RWPE1 (cell line): ENCODE data around the gene CALHM6.
A peak's percentile ranks its signal among the peaks of the same experiment; 100 is the strongest.

ENCODE experiments used
- CTCF ChIA-PET: fragments of 350-600 bp; sonication (Branson Sonifier 250); formaldehyde crosslinking; extraction: SDS; loops from one replicate; lab custom pipeline; 2021; lab: Yijun Ruan, JAX
- POLR2A ChIA-PET: fragments of 400-600 bp; formaldehyde crosslinking; extraction: SDS; loops from one replicate; lab custom pipeline; 2020; ENCODE audit warnings: antibody characterized with exemption; ENCODE audit not compliant: low non-redundant PET; lab: Yijun Ruan, JAX
- DNase-seq: peaks from one replicate; pipeline ENCODE4 v3.0.0; 2012; ENCODE audit warnings: low spot score
- H3K27ac ChIP-seq: fragments of 450-650 bp; 2 replicates; pipeline ENCODE4 v1.5.1; 2017
- CTCF ChIP-seq: fragments of 450-650 bp; conservative IDR thresholded peaks from 2 replicates; pipeline ENCODE4 v1.5.1; 2017; ENCODE audit warnings: low read depth, mild to moderate bottlenecking

CALHM6 gene

GRCh38 chr6:116443105-116443504 lies 18.1 kb upstream of the CALHM6 start:
- ChIA-PET CTCF (no interaction called here), POLR2A (no interaction called here)
- TF ChIP-seq CTCF: no peak
- DNase-seq: no peak
- no peak overlapping the region for H3K27ac ChIP-seq

- TF ChIP-seq CTCF: peak; percentile 45
- DNase-seq: peak; percentile 38
- POLR2A ChIA-PET: no interaction called here
- CTCF ChIA-PET: interaction anchor here (0.6 kb wide), 1 partner anchor 80 kb away, joined by 3 read pairs; no protein-coding TSS in a partner anchor
- no peak overlapping the region for H3K27ac ChIP-seq
Measured at GRCh38 chr6:116444092-116444491, 17.1 kb upstream of the CALHM6 start.

GRCh38 chr6:116444575-116444974 lies 16.6 kb upstream of the CALHM6 start:
- no peak for TF ChIP-seq CTCF
- POLR2A ChIA-PET: no interaction called here
- no peak for DNase-seq
- CTCF ChIA-PET: interaction anchor here (0.6 to 0.7 kb wide), 2 partner anchors 80 to 475 kb away, joined by 3 read pairs; no protein-coding TSS in a partner anchor
- H3K27ac ChIP-seq: no peak overlapping the region

- DNase-seq: no peak
- no peak overlapping the region for H3K27ac ChIP-seq
- no peak for TF ChIP-seq CTCF
- POLR2A ChIA-PET: no interaction called here
- CTCF ChIA-PET: interaction anchor here (0.7 to 1.0 kb wide), 2 partner anchors 158 to 474 kb away, joined by 3 read pairs; no protein-coding TSS in a partner anchor
Measured at GRCh38 chr6:116445102-116445501, 16.1 kb upstream of the CALHM6 start.

- POLR2A ChIA-PET: no interaction called here
- no peak overlapping the region for H3K27ac ChIP-seq
- no peak for DNase-seq
- no peak for TF ChIP-seq CTCF
- CTCF ChIA-PET: interaction anchor here (0.6 to 0.7 kb wide), 3 partner anchors 20 to 164 kb away, joined by 3 read pairs; no protein-coding TSS in a partner anchor
Measured at GRCh38 chr6:116446399-116446798, 14.8 kb upstream of the CALHM6 start.

GRCh38 chr6:116447052-116447451 lies 14.1 kb upstream of the CALHM6 start:
- DNase-seq: no peak
- H3K27ac ChIP-seq: no peak overlapping the region
- no peak for TF ChIP-seq CTCF
- CTCF ChIA-PET: interaction anchor here (0.6 to 0.7 kb wide), 2 partner anchors 21 to 152 kb away, joined by 3 to 5 read pairs; no protein-coding TSS in a partner anchor
- POLR2A ChIA-PET: interaction anchor here (0.5 kb wide), 1 partner anchor 994 kb away, joined by 6 read pairs; no protein-coding TSS in a partner anchor
